T-cell (primary cell): Measurements from ENCODE around the gene TUBG1. TPM values are rescaled to one million over a fixed set of nuclear protein-coding genes. Genes with fewer than 3 reads are reported as not detected.

Experiments
- ATAC-seq, 4 experiments: fragments of 200-7000 bp in 3 of 4; fragments of 150-1000 bp in 1 of 4; cut with Tn5 transposase; replicated peaks in 1 of 4; 1 replicate in 3 of 4; 2 replicates in 1 of 4; pipeline ENCODE4 v1.10.0; 2021; ENCODE audit warnings: moderate library complexity in 3 of 4, mild to moderate bottlenecking in 2 of 4, moderate number of reproducible peaks in 1 of 4
- CTCF ChIA-PET, 2 donors: fragments of 300-600 bp; sonication (Branson Sonifier 250); formaldehyde crosslinking; loops; one replicate each; lab custom pipeline; 2022; ENCODE audit warnings: antibody characterized with exemption in 2 of 2; lab: Charles Lee
- POLR2A ChIA-PET, 2 donors: fragments of 300-600 bp; sonication (Branson Sonifier 250); formaldehyde crosslinking; loops; one replicate each; lab custom pipeline; 2022; ENCODE audit warnings: antibody characterized with exemption in 2 of 2; lab: Charles Lee
- DNase-seq, 35 experiments: peaks; one replicate each; pipeline versions ENCODE4 v3.0.0 to v3.0.0-alpha.2; 2013 to 2023
- H3K27ac ChIP-seq: one replicate; pipeline ENCODE4 v1.5.1; 2013; ENCODE audit warnings: low read length
- H3K27me3 ChIP-seq, 2 experiments: replicated peaks in 1 of 2; 1 replicate in 1 of 2; 2 replicates in 1 of 2; pipeline versions ENCODE4 v1.6.1 to v1.7.0; 2013; ENCODE audit warnings: low read length in 1 of 2, mixed read lengths in 1 of 2; ENCODE audit not compliant: control insufficient read depth in 2 of 2, insufficient read depth in 2 of 2; ENCODE audit errors: extremely low read depth in 1 of 2
- H3K36me3 ChIP-seq, 2 donors: 1 replicate in 1 of 2; 2 replicates in 1 of 2; pipeline versions ENCODE4 v1.6.1 to v1.7.0; 2013; ENCODE audit warnings: low read length in 1 of 2; ENCODE audit not compliant: control insufficient read depth in 2 of 2, insufficient read depth in 1 of 2; ENCODE audit errors: extremely low read depth in 1 of 2
- H3K4me1 ChIP-seq, 2 experiments: 1 replicate in 1 of 2; 2 replicates in 1 of 2; pipeline versions ENCODE4 v1.6.1 to v1.7.0; 2013; ENCODE audit warnings: low read length in 2 of 2, mixed read lengths in 1 of 2; ENCODE audit not compliant: insufficient read depth in 2 of 2, control insufficient read depth in 1 of 2; ENCODE audit errors: extremely low read depth in 1 of 2
- H3K4me3 ChIP-seq, 2 donors: 1 replicate in 1 of 2; 2 replicates in 1 of 2; pipeline versions ENCODE4 v1.5.1 to v1.7.0; 2013; ENCODE audit warnings: mild to moderate bottlenecking in 2 of 2, low read length in 1 of 2, moderate library complexity in 1 of 2; ENCODE audit not compliant: control insufficient read depth in 1 of 2; ENCODE audit errors: extremely low read depth in 1 of 2
- H3K9me3 ChIP-seq: 2 replicates; pipeline ENCODE4 v1.7.0; 2013
- H3K27ac Mint-ChIP-seq, 2 donors: one replicate each; pipeline ENCODE4 v1.8.0; 2020 to 2021; ENCODE audit warnings: mild to moderate bottlenecking in 2 of 2, mixed read lengths in 2 of 2
- H3K27me3 Mint-ChIP-seq, 2 donors: one replicate each; pipeline ENCODE4 v1.8.0; 2021 to 2022; ENCODE audit warnings: mixed read lengths in 2 of 2
- H3K36me3 Mint-ChIP-seq: one replicate; pipeline ENCODE4 v1.8.0; 2021; ENCODE audit warnings: mixed read lengths
- H3K4me1 Mint-ChIP-seq, 3 donors: one replicate each; pipeline ENCODE4 v1.8.0; 2020 to 2022; ENCODE audit warnings: mixed read lengths in 3 of 3, mild to moderate bottlenecking in 1 of 3
- H3K4me3 Mint-ChIP-seq, 3 donors: one replicate each; pipeline ENCODE4 v1.8.0; 2020 to 2022; ENCODE audit warnings: mild to moderate bottlenecking in 3 of 3, mixed read lengths in 3 of 3, moderate library complexity in 3 of 3
- H3K9me3 Mint-ChIP-seq, 3 donors: one replicate each; pipeline ENCODE4 v1.8.0; 2020 to 2022; ENCODE audit warnings: mixed read lengths in 3 of 3
- WGBS: methylation state at CpG from one replicate; pipeline ENCODE4 v1.1.5; 2013; ENCODE audit warnings: missing lambda C conversion rate; ENCODE audit not compliant: insufficient coverage; 5-methylcytosine and 5-hydroxymethylcytosine counted together
- total RNA-seq, 35 experiments: library from RNA in 6 of 35; stranded (reverse) in 6 of 35; fragments of 120-200 nt in 1 of 35; gene quantifications; one replicate each; pipeline versions ENCODE4 v1.2.1 to v1.2.4 and lab custom pipeline; 2013 to 2026

The TUBG1 gene
- total RNA-seq, 5 donors from 2014 or later (not counting 1 experiment from before 2014, with no cell fraction given) = 6.5 to 18.9 (median 16.2) TPM

DNA sequence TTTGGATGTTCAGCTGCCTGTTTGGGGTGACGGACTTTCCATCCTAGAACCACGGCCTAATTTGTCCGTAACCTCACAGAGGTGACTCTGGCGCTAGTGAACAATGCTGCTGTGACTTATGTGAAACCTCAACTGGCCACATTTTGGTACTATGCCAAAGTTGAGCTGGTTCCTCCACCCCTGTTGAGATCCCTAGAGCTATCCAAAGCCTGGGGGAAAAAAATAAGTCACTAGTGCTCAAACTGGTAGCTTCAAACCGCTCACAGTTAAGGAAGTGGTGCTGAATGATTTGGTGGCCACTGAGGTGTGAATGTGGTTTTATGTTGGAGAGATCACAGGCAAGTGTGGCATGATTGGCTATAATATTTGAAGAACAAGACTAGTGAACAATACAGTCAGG, 38.3 kb downstream of the TUBG1 start:
- DNase-seq (no peak), ATAC-seq (no peak)
- no peaks in the 10 kb centered on the region for H3K9me3 ChIP-seq
- no peaks in the 10 kb centered on the region for H3K4me1 Mint-ChIP-seq
- 71% methylated on average over 5 of the region's 5 CpGs for WGBS
- H3K27me3 Mint-ChIP-seq = peaks cover 6 to 11% of the 10 kb centered on the region in 2 donors
- H3K9me3 Mint-ChIP-seq = no peaks in the 10 kb centered on the region
- no peak overlapping the region for H3K4me3 ChIP-seq
- CTCF ChIA-PET = interaction anchor here in 1 of 2 donors (0.7 kb wide), 1 partner anchor 32 kb away, joined by 3 read pairs; no protein-coding TSS in a partner anchor
- H3K27me3 ChIP-seq = peaks cover 2 to 5% of the 10 kb centered on the region in 2 experiments
- H3K36me3 Mint-ChIP-seq = no peaks in the 10 kb centered on the region
- POLR2A ChIA-PET = interaction anchor here in 1 of 2 donors (0.6 kb wide), 1 partner anchor 19 kb away, joined by 3 read pairs; no protein-coding TSS in a partner anchor
- no peak overlapping the region for H3K27ac ChIP-seq
- H3K4me1 ChIP-seq = no peaks in the 10 kb centered on the region
- H3K27ac Mint-ChIP-seq = no peak overlapping the region
- no peak overlapping the region for H3K4me3 Mint-ChIP-seq
- no peaks in the 10 kb centered on the region for H3K36me3 ChIP-seq

- no peaks in the 10 kb centered on the region for H3K9me3 Mint-ChIP-seq
- no peaks in the 10 kb centered on the region for H3K36me3 Mint-ChIP-seq
- H3K4me3 Mint-ChIP-seq = no peak overlapping the region
- H3K27me3 Mint-ChIP-seq = peaks cover 12 to 16% of the 10 kb centered on the region in 2 donors
- no CpG with 5 or more reads among the region's 4 CpGs for WGBS
- no peaks in the 10 kb centered on the region for H3K36me3 ChIP-seq
- no peak overlapping the region for H3K27ac Mint-ChIP-seq
- H3K4me3 ChIP-seq = no peak overlapping the region
- ChIA-PET POLR2A (no interaction called here), CTCF (interaction anchor here in 1 of 2 donors (0.7 kb wide), 1 partner anchor 34 kb away, joined by 6 read pairs; no protein-coding TSS in a partner anchor)
- H3K4me1 Mint-ChIP-seq = peaks cover 0 to 6% (median 5%) of the 10 kb centered on the region in 3 donors
- DNase-seq (no peak), ATAC-seq (no peak)
- H3K27ac ChIP-seq = no peak overlapping the region
- H3K9me3 ChIP-seq = no peaks in the 10 kb centered on the region
- peaks cover 2 to 26% of the 10 kb centered on the region in 2 experiments for H3K27me3 ChIP-seq
- peaks cover 0 to 6% of the 10 kb centered on the region in 2 experiments for H3K4me1 ChIP-seq
Measured at GRCh38 chr17:42651392-42651791, 41.9 kb downstream of the TUBG1 start.

- Mint-ChIP-seq H3K9me3 (no peaks in the 10 kb centered on the region), H3K36me3 (no peaks in the 10 kb centered on the region), H3K4me3 (no peak overlapping the region), H3K27ac (no peak overlapping the region), H3K4me1 (peaks cover 5 to 12% (median 11%) of the 10 kb centered on the region in 3 donors), H3K27me3 (peaks cover 12 to 16% of the 10 kb centered on the region in 2 donors)
- ChIA-PET CTCF (no interaction called here), POLR2A (no interaction called here)
- Histone ChIP-seq H3K4me1 (peaks cover 0 to 7% of the 10 kb centered on the region in 2 experiments), H3K27ac (no peak overlapping the region), H3K9me3 (no peaks in the 10 kb centered on the region), H3K4me3 (peak overlapping the region in 1 of 2 donors; percentile 3), H3K36me3 (no peaks in the 10 kb centered on the region), H3K27me3 (peaks cover 2 to 26% of the 10 kb centered on the region in 2 experiments)
- no peak for DNase-seq
- 34% methylated on average over 23 of the region's 42 CpGs for WGBS
- ATAC-seq = no peak
Measured at GRCh38 chr17:42653179-42654124, 44.0 kb downstream of the TUBG1 start.

- WGBS = 55% methylated on average over 2 of the region's 2 CpGs
- CTCF ChIA-PET = no interaction called here
- POLR2A ChIA-PET = no interaction called here
- H3K27me3 ChIP-seq = peaks cover 2 to 26% of the 10 kb centered on the region in 2 experiments
- H3K36me3 ChIP-seq = no peaks in the 10 kb centered on the region
- peaks cover 16 to 25% (median 20%) of the 10 kb centered on the region in 3 donors for H3K4me1 Mint-ChIP-seq
- DNase-seq = no peak
- no peak overlapping the region for H3K4me3 Mint-ChIP-seq
- H3K27ac ChIP-seq = no peak overlapping the region
- no peaks in the 10 kb centered on the region for H3K9me3 ChIP-seq
- H3K27ac Mint-ChIP-seq = no peak overlapping the region
- no peaks in the 10 kb centered on the region for H3K36me3 Mint-ChIP-seq
- peaks cover 12 to 16% of the 10 kb centered on the region in 2 donors for H3K27me3 Mint-ChIP-seq
- H3K4me1 ChIP-seq = peaks cover 0 to 20% of the 10 kb centered on the region in 2 experiments
- H3K9me3 Mint-ChIP-seq = no peaks in the 10 kb centered on the region
- no peak for ATAC-seq
- no peak overlapping the region for H3K4me3 ChIP-seq
Measured at GRCh38 chr17:42655528-42655927, 46.0 kb downstream of the TUBG1 start.

DNA sequence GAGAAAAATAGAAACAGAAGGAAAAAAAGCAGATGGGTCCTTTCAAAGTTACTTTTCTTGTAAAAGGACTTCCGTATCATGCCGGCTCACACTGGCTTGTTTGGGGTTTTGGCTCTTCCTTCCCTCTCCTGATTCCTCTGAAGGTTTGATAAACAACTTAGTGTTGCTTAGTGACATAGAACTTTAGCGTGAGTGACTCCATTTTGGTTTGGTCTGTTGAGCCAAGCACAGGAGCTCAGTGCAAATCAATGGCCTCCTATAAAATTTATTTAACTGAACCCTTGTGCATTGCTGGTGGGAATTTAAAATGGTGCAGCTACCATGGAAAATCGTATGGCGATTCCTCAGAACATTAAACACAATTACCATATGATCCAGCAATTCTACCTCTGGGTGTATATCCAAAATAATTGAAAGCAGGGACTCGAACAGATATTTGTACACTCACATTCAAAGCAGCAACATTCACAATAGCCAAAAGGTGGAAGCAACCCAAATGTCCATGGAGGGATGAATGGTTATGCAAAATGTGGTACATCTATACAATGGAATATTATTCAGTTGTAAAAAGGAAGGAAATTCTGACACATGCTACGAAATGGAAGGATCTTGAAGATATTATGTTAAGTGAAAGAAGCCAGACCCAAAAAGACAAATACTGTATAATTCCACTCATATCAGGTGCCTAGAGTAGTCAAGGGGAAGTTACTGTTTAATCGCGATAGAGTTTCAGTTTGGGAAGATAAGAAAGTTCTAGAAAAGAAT, 48.5 kb downstream of the TUBG1 start:
- H3K27me3 ChIP-seq = peaks cover 0 to 19% of the 10 kb centered on the region in 2 experiments
- WGBS = 75% methylated on average over 2 of the region's 9 CpGs
- H3K4me3 ChIP-seq = no peak overlapping the region
- H3K36me3 ChIP-seq = no peaks in the 10 kb centered on the region
- H3K4me1 ChIP-seq = peaks cover 0 to 20% of the 10 kb centered on the region in 2 experiments
- Mint-ChIP-seq H3K4me3 (peak overlapping the region; percentile 87 to 88 (median 88)), H3K4me1 (peaks cover 16 to 27% (median 22%) of the 10 kb centered on the region in 3 donors), H3K9me3 (no peaks in the 10 kb centered on the region), H3K36me3 (no peaks in the 10 kb centered on the region), H3K27ac (peak overlapping the region in 1 of 2 donors; percentile 12), H3K27me3 (peaks cover 8 to 14% of the 10 kb centered on the region in 2 donors)
- ChIA-PET POLR2A (no interaction called here), CTCF (interaction anchor here in 1 of 2 donors (0.7 kb wide), 1 partner anchor 122 kb away, joined by 3 read pairs; the partner anchor contains the start of gene NAGLU)
- H3K27ac ChIP-seq = no peak overlapping the region
- no peak for ATAC-seq
- H3K9me3 ChIP-seq = no peaks in the 10 kb centered on the region
- no peak for DNase-seq
